Parathyroid adenoma (tissue), 2 donors: ENCODE measurements around the gene METTL17.

Experiments used
- H2AFZ ChIP-seq: fragments of 300-600 bp; sonication (generic); one replicate; pipeline ENCODE4 v1.7.0; 2017; ENCODE audit warnings: antibody characterized with exemption, mild to moderate bottlenecking
- H3K27ac ChIP-seq: fragments of 300-600 bp; sonication (generic); one replicate; pipeline ENCODE4 v1.7.0; 2017
- H3K27me3 ChIP-seq: fragments of 300-600 bp; sonication (generic); one replicate; pipeline ENCODE4 v1.7.0; 2017; ENCODE audit warnings: low read length; ENCODE audit not compliant: control insufficient read depth, insufficient read depth
- H3K36me3 ChIP-seq: fragments of 300-600 bp; sonication (generic); one replicate; pipeline ENCODE4 v1.7.0; 2017; ENCODE audit warnings: low read length; ENCODE audit not compliant: control insufficient read depth, insufficient read depth
- H3K4me1 ChIP-seq: fragments of 300-600 bp; sonication (generic); one replicate; pipeline ENCODE4 v1.7.0; 2017; ENCODE audit warnings: control low read depth
- H3K4me2 ChIP-seq: fragments of 300-600 bp; sonication (generic); one replicate; pipeline ENCODE4 v1.7.0; 2017; ENCODE audit warnings: low read length
- H3K4me3 ChIP-seq: fragments of 300-600 bp; sonication (generic); one replicate; pipeline ENCODE4 v1.7.0; 2017; ENCODE audit warnings: low read depth, low read length
- H3K79me2 ChIP-seq: fragments of 300-600 bp; sonication (generic); one replicate; pipeline ENCODE4 v1.7.0; 2017; ENCODE audit warnings: control low read depth
- H3K9ac ChIP-seq: fragments of 300-600 bp; sonication (generic); one replicate; pipeline ENCODE4 v1.7.0; 2017; ENCODE audit warnings: mild to moderate bottlenecking
- H3K9me3 ChIP-seq: fragments of 300-600 bp; sonication (generic); one replicate; pipeline ENCODE4 v1.7.0; 2017; ENCODE audit warnings: low read length; ENCODE audit not compliant: control insufficient read depth
- CTCF ChIP-seq: fragments of 300-600 bp; sonication (generic); IDR thresholded peaks from one replicate; pipeline ENCODE4 v1.7.0; 2017; ENCODE audit warnings: antibody characterized with exemption, mild to moderate bottlenecking
- donor health status: primary hyperparathyroidism.

The METTL17 gene

GRCh38 chr14:21041676-21042433 is 52.1 kb downstream of the METTL17 start, which contains the start of gene RNASE7:
TSS of gene RNASE7 (plus strand) at chr14:21042362. CDS start at chr14:21042993, 631 bp downstream.
- Histone ChIP-seq H3K4me2 (peak within 1 kb of the TSS; percentile 18), H3K4me3 (no peak within 1 kb of the TSS), H3K27me3 (no peaks in the 10 kb centered on the region), H3K27ac (peak within 1 kb of the TSS; percentile 96), H3K4me1 (peaks cover 74% of the 10 kb centered on the region), H3K9ac (peak within 1 kb of the TSS; percentile 13), H3K79me2 (no peaks in the 10 kb centered on the region), H2AFZ (peak within 1 kb of the TSS; percentile 69), H3K9me3 (no peaks in the 10 kb centered on the region), H3K36me3 (no peaks in the 10 kb centered on the region)
- TF ChIP-seq CTCF = no peak

- no peak overlapping the region for H3K4me3 ChIP-seq
- no peak for TF ChIP-seq CTCF
- peak overlapping the region; percentile 18 for H3K4me2 ChIP-seq
- H3K27ac ChIP-seq = peak overlapping the region; percentile 96
- no peaks in the 10 kb centered on the region for H3K9me3 ChIP-seq
- peak overlapping the region; percentile 69 for H2AFZ ChIP-seq
- H3K79me2 ChIP-seq = no peaks in the 10 kb centered on the region
- no peaks in the 10 kb centered on the region for H3K36me3 ChIP-seq
- H3K27me3 ChIP-seq = no peaks in the 10 kb centered on the region
- peaks cover 82% of the 10 kb centered on the region for H3K4me1 ChIP-seq
- peak overlapping the region; percentile 13 for H3K9ac ChIP-seq
Observed at GRCh38 chr14:21042918-21043317, 53.1 kb downstream of the METTL17 start.

- Histone ChIP-seq H3K36me3 (no peaks in the 10 kb centered on the region), H3K9me3 (no peaks in the 10 kb centered on the region), H3K4me2 (peak overlapping the region; percentile 18), H2AFZ (peak overlapping the region; percentile 69), H3K4me1 (peaks cover 85% of the 10 kb centered on the region), H3K27me3 (no peaks in the 10 kb centered on the region), H3K4me3 (peak overlapping the region; percentile 20), H3K9ac (peak overlapping the region; percentile 13), H3K79me2 (no peaks in the 10 kb centered on the region), H3K27ac (peak overlapping the region; percentile 96)
- TF ChIP-seq CTCF = no peak
Observed at GRCh38 chr14:21043387-21043973, 53.7 kb downstream of the METTL17 start.

- Histone ChIP-seq H3K36me3 (no peaks in the 10 kb centered on the region), H3K4me3 (peak overlapping the region; percentile 20), H2AFZ (peak overlapping the region; percentile 57), H3K4me2 (peak overlapping the region; percentile 18), H3K9me3 (no peaks in the 10 kb centered on the region), H3K79me2 (no peaks in the 10 kb centered on the region), H3K9ac (peak overlapping the region; percentile 13), H3K4me1 (peaks cover 84% of the 10 kb centered on the region), H3K27ac (peak overlapping the region; percentile 96), H3K27me3 (no peaks in the 10 kb centered on the region)
- TF ChIP-seq CTCF = no peak
Observed at GRCh38 chr14:21043974-21044618, 54.3 kb downstream of the METTL17 start.
